Spinal cord (tissue), 10 donors: ENCODE data around the gene TMEM186. TPM values are rescaled to one million over a fixed set of nuclear protein-coding genes. Genes with fewer than 3 reads are reported as not detected.

Experiments
- DNase-seq, 6 donors: peaks; one replicate each; pipeline versions ENCODE4 v3.0.0 to v3.0.0-alpha.2; 2013 to 2015; ENCODE audit warnings: low spot score in 6 of 6, low read depth in 4 of 6
- H3K27ac ChIP-seq: one replicate; pipeline ENCODE4 v1.5.1; 2013; ENCODE audit warnings: low read depth, low read length, control low read depth
- H3K27me3 ChIP-seq: one replicate; pipeline ENCODE4 v1.6.1; 2013; ENCODE audit warnings: low read length; ENCODE audit not compliant: control insufficient read depth, insufficient read depth
- H3K36me3 ChIP-seq: one replicate; pipeline ENCODE4 v1.6.1; 2013; ENCODE audit warnings: low read length; ENCODE audit not compliant: control insufficient read depth, insufficient read depth
- H3K4me1 ChIP-seq: one replicate; pipeline ENCODE4 v1.6.1; 2013; ENCODE audit warnings: low read length; ENCODE audit not compliant: control insufficient read depth, insufficient read depth
- H3K4me3 ChIP-seq: one replicate; pipeline ENCODE4 v1.5.1; 2013; ENCODE audit warnings: low read depth, low read length, control low read depth
- H3K9me3 ChIP-seq: one replicate; pipeline ENCODE4 v1.6.1; 2013; ENCODE audit warnings: low read length; ENCODE audit not compliant: control insufficient read depth, insufficient read depth
- WGBS: methylation state at CpG from one replicate; pipeline ENCODE4 v1.1.5; 2013; ENCODE audit warnings: missing lambda C conversion rate; ENCODE audit not compliant: insufficient coverage; 5-methylcytosine and 5-hydroxymethylcytosine counted together
- polyA plus RNA-seq, 2 donors: library from polyadenylated mRNA; unstranded; fragments of 120-200 nt; gene quantifications; one replicate each; pipeline ENCODE4 v1.2.1, GENCODE V29; 2013; ENCODE audit not compliant: insufficient read length in 2 of 2
- total RNA-seq, 2 donors: library from RNA; depleted of rRNA in 1 of 2; stranded (reverse); fragments of 120-200 nt in 1 of 2; fragments of >200 nt in 1 of 2; gene quantifications; one replicate each; pipeline versions ENCODE4 v1.2.3 to v1.2.4, GENCODE V29; 2013 to 2014
- donor health status: healthy.

Gene TMEM186
- total and polyA plus RNA-seq, 4 donors: 7.6 to 14.2 (median 9.8) TPM

DNA sequence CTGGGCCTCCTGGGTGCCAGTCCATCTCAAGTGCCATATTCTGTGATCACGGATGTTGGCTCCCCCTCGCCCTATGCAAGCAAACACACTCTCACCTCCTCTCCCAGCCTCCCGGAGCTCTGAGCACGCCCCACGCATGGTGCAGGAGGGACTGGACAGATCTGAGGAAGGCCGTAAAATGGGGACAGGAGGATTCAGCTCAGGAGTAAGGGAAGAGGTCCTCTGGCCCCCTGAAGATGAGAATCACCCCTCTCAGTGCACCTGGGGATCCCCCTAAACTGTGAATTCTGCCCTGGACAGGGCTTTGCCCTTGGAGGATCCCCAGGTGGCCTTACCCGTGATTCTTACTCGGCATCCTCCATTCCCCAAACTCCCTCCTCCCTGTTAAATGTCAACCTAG lies 15.6 kb downstream of the TMEM186 start:
- no peaks in the 10 kb centered on the region for H3K9me3 ChIP-seq
- no peak overlapping the region for H3K27ac ChIP-seq
- H3K4me1 ChIP-seq: no peaks in the 10 kb centered on the region
- no peaks in the 10 kb centered on the region for H3K27me3 ChIP-seq
- H3K36me3 ChIP-seq: peaks cover 64% of the 10 kb centered on the region
- no peak overlapping the region for H3K4me3 ChIP-seq
- WGBS: 100% methylated on average over 2 of the region's 8 CpGs
- no peak for DNase-seq

DNA sequence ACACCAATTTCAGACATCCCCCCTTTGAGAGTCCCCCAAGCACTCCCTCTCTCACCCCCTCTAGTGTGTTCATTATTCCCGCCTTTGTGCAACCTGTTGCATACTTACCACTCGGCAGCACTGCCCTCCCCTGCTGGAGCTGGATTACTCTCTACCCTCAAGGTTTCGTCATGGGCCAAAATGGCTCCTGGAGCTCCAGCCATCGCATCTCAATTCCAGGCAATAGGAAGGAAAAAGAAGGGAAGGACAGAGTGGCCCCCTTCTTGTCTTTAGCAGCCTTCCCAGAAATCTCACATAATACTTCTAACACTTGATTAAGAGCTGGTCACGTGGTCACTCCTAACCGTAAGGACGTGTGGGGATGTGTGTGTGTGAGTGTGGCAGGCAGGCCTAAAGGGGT lies 20.2 kb downstream of the TMEM186 start:
- H3K27ac ChIP-seq: no peak overlapping the region
- no peaks in the 10 kb centered on the region for H3K4me1 ChIP-seq
- H3K27me3 ChIP-seq: no peaks in the 10 kb centered on the region
- no peak for DNase-seq
- no peaks in the 10 kb centered on the region for H3K9me3 ChIP-seq
- peaks cover 97% of the 10 kb centered on the region for H3K36me3 ChIP-seq
- no peak overlapping the region for H3K4me3 ChIP-seq
- 94% methylated on average over 2 of the region's 7 CpGs for WGBS

DNA sequence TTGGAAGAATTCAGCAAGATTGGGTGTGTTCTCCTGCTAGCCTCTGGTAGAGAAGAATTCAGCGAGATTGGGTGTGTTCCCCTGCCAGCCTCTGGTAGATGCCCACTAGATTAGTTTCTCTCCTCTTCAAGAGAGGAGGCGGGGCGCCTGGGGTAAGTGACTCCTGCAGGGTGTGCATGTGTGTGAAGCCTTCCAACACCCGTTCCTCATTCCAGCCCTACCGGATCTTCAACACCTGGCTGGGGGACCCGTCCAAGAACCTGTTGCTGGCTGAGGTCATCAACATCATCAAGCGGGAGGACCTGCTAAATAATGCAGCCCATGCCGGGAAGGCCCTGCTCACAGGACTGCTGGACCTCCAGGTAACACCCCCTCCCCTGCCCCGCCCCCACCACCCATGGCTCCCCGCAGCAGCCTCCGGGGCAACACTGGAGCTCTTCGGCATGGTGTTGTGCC lies 21.3 kb downstream of the TMEM186 start:
- peaks cover 97% of the 10 kb centered on the region for H3K36me3 ChIP-seq
- H3K9me3 ChIP-seq: no peaks in the 10 kb centered on the region
- H3K27ac ChIP-seq: no peak overlapping the region
- no peak overlapping the region for H3K4me3 ChIP-seq
- H3K4me1 ChIP-seq: no peaks in the 10 kb centered on the region
- no peaks in the 10 kb centered on the region for H3K27me3 ChIP-seq
- 72% methylated on average over 5 of the region's 12 CpGs for WGBS
- DNase-seq: no peak

DNA sequence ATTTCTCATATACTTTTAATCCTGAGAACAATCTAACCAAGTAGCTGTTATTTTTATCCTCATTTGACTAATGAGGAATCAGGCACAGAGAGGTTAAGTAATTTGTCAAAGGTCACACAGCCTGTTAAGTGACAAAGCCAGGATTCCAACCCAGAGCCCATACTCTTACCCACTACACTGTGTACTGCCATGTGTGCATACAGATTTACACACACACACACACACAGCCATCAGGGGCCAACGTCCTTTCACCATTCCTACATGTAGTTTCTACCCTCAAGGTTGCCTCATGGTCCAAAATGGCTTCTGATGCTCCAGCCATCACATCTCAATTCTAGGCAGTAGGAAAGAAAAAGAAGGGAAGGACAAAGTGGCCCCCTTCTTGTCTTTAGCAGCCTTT lies 22.1 kb downstream of the TMEM186 start:
- no peak for DNase-seq
- no peaks in the 10 kb centered on the region for H3K4me1 ChIP-seq
- no peak overlapping the region for H3K4me3 ChIP-seq
- peaks cover 95% of the 10 kb centered on the region for H3K36me3 ChIP-seq
- no peak overlapping the region for H3K27ac ChIP-seq
- H3K9me3 ChIP-seq: no peaks in the 10 kb centered on the region
- WGBS: no CpG with 5 or more reads among the region's 1 CpG
- no peaks in the 10 kb centered on the region for H3K27me3 ChIP-seq

DNA sequence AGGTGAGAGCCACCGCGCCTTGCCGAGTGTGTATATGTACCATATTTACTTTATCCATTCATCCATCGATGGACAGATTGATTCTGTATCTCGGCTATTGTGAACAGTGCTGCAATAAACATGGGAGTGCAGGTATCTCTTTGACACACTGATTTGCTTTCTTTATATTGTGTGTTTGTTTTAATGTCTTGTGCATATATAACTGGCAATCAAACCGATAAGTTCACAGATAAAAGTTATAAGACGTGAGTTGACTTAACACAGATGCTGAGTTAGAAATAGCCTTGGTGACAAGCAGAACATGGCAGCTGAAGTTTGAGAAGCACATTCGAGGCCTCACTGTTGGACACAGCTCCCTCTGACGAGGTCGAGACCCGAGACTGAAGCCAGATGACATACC lies 23.2 kb downstream of the TMEM186 start:
- 94% methylated on average over 6 of the region's 11 CpGs for WGBS

DNA sequence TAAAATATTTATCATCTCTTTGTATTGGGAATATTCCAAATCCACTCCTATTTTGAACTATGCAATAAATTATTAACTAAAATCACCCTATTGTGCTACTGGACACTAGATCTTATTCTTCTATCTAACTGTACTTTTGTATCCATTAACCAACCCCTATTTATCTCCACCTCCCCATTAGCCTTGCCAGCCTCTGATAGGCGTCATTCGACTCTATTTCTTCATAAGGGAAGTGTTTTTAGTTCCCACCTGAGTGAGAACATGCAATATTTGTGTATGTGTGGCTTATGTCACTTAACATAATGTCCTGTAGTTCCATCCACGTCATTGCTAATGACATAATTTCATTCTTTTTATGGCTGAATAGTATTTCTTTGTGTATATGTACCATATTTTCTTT lies 23.9 kb downstream of the TMEM186 start:
- H3K4me3 ChIP-seq: no peak overlapping the region
- no peak overlapping the region for H3K27ac ChIP-seq
- no peaks in the 10 kb centered on the region for H3K9me3 ChIP-seq
- DNase-seq: no peak
- H3K36me3 ChIP-seq: peaks cover 95% of the 10 kb centered on the region
- H3K4me1 ChIP-seq: peaks cover 3% of the 10 kb centered on the region
- no peaks in the 10 kb centered on the region for H3K27me3 ChIP-seq
- no CpG with 5 or more reads among the region's 3 CpGs for WGBS

More for the DNA sequence above, 23.2 kb downstream of the TMEM186 start:
- Histone ChIP-seq H3K27me3 (no peaks in the 10 kb centered on the region), H3K4me3 (no peak overlapping the region), H3K9me3 (no peaks in the 10 kb centered on the region), H3K27ac (no peak overlapping the region), H3K4me1 (no peaks in the 10 kb centered on the region), H3K36me3 (peaks cover 95% of the 10 kb centered on the region)
- no peak for DNase-seq

DNA sequence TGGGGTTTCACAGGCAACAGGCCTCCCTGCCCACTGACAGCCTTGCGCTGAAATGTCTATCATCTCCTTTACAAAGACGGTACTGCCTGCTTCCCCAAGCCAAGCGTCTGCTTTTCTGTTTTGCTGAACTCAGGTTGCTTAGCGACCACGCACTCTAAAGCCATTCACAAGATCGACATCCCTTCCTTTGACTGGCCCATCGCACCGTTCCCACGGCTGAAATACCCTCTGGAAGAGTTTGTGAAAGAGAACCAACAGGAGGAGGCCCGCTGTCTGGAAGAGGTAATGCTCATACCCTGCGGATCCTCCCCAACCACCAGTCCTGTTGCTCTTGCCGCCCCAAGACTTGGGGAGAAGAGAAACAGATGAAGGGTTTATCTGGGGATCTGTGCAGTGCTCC lies 28.7 kb downstream of the TMEM186 start:
- H3K4me3 ChIP-seq: no peak overlapping the region
- H3K27me3 ChIP-seq: no peaks in the 10 kb centered on the region
- no peaks in the 10 kb centered on the region for H3K9me3 ChIP-seq
- peaks cover 93% of the 10 kb centered on the region for H3K36me3 ChIP-seq
- H3K4me1 ChIP-seq: peaks cover 11% of the 10 kb centered on the region
- DNase-seq: peak in 5 of 6 donors; percentile 24 to 89 (median 62)
- no peak overlapping the region for H3K27ac ChIP-seq
- 9% methylated on average over 5 of the region's 12 CpGs for WGBS

DNA sequence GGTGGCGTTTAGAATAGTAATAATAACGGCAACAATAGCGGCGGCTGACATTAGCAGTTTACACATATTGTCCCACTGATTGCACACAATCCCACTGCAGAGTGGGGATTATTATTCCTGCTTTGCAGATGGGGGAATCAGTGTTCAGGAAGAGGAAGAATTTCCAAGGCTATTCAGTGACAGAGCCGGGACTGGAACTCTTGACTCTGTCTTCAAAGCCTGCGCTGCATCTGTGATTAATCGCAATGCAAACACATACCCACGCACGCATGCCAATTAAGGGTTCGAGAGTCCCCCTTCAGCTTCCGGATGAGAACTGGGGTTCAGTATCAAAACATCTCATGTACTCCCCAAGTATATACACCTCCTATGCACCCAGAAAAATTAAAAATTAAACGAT lies 29.2 kb downstream of the TMEM186 start:
- Histone ChIP-seq H3K27ac (no peak overlapping the region), H3K4me1 (peaks cover 11% of the 10 kb centered on the region), H3K36me3 (peaks cover 92% of the 10 kb centered on the region), H3K27me3 (no peaks in the 10 kb centered on the region), H3K4me3 (no peak overlapping the region), H3K9me3 (no peaks in the 10 kb centered on the region)
- 44% methylated on average over 8 of the region's 12 CpGs for WGBS
- DNase-seq: peak in 2 of 6 donors; percentile 7 to 50

DNA sequence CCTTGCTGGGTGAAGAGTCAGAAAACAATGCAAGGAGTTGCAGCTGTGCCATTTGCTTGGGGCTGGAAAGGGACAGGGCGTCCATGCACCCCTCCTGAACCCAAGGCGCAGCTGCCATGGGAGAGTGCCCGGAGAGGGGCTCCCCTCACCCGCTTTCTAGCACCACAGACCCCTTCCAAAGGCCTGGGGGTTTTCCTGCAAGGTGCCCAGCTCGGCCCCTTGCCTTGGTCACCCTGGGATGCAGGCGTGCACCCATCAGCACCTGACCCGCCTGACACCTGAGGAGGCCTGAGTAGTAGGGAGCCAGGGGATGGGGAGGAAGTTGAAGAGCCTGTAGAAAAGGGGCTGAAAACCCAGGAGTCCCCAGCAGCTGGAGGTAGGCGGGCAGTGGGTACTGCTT lies 30.3 kb downstream of the TMEM186 start:
- Histone ChIP-seq H3K4me1 (peaks cover 11% of the 10 kb centered on the region), H3K27me3 (no peaks in the 10 kb centered on the region), H3K36me3 (peaks cover 86% of the 10 kb centered on the region), H3K27ac (no peak overlapping the region), H3K9me3 (no peaks in the 10 kb centered on the region), H3K4me3 (no peak overlapping the region)
- WGBS: 90% methylated on average over 8 of the region's 8 CpGs
- DNase-seq: no peak

DNA sequence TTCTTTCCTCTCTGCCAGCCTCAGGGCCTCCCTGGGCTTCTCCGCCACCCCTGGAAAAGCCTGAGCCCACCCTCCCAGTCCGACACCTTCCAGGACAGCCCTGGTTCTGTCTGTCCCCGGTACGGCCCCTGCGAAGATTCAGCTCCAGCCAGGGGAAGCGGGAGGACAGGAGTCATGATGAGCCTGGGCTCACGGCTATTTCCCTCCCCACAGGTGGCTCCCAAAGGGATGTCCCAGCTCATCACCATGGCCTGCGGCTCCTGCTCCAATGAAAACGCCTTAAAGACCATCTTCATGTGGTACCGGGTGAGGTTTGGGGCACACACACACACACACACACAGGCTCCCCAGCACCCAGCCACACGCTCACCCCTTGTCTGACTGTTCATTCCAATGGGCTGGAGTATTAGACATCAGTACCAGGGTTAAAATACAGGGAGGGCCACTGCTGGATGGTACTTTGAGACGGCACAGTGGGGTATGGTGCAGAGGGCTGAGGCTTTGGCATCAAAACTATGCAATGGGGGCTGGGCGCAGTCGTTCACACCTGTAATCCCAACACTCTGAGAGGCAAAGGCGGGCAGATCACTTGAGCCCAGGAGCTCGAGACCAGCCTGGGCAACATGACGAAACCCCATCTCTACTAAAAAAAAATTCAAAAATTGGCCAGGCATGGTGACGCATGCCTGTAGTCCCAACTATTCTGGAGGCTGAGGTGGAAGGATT lies 32.8 kb downstream of the TMEM186 start:
- Histone ChIP-seq H3K27me3 (no peaks in the 10 kb centered on the region), H3K36me3 (peaks cover 86% of the 10 kb centered on the region), H3K9me3 (no peaks in the 10 kb centered on the region), H3K4me1 (peaks cover 11% of the 10 kb centered on the region), H3K4me3 (no peak overlapping the region), H3K27ac (no peak overlapping the region)
- 84% methylated on average over 11 of the region's 18 CpGs for WGBS
- no peak for DNase-seq
